K562 (cell line): Measurements from ENCODE around the gene ZNF77. TPM values are rescaled to one million over a fixed set of nuclear protein-coding genes. Genes with fewer than 3 reads are reported as not detected.

Source experiments
- DEAF1 ChIP-seq: fragments of 450-650 bp; formaldehyde crosslinking; IDR thresholded peaks from 2 replicates; pipeline ENCODE4 v1.4.0; 2020; ENCODE audit warnings: mild to moderate bottlenecking, moderate library complexity
- TFAM ChIP-seq: fragments of 250-450 bp; sonication (Bioruptor Pico); conservative IDR thresholded peaks from 2 replicates; pipeline ENCODE4 v1.5.0; 2021; ENCODE audit warnings: mild to moderate bottlenecking, moderate library complexity
- ZNF318 ChIP-seq, 2 experiments: fragments of 450-650 bp; IDR thresholded peaks; 2 replicates each; pipeline ENCODE4 v1.6.1; 2016; ENCODE audit warnings: mild to moderate bottlenecking in 2 of 2, borderline replicate concordance in 1 of 2, low read depth in 1 of 2, moderate library complexity in 1 of 2
- polyA plus RNA-seq, 8 experiments: library from polyadenylated mRNA; depleted of rRNA in 4 of 8; stranded (reverse) in 5 of 8; unstranded in 3 of 8; fragments of >200 nt; fragmentation: Nextera tagmentation in 2 of 8; fragmentation: Illumina TruSeq in 1 of 8; extraction: Ambion mirVana in 2 of 8; extraction: Trizol in 1 of 8; gene quantifications; 2 replicates each; pipeline versions ENCODE4 v1.2.1 to v1.2.3, GENCODE V29; 2011 to 2014; ENCODE audit warnings: inconsistent platforms in 1 of 8, missing spikeins in 1 of 8
- total RNA-seq, 7 experiments: library from RNA; depleted of rRNA in 6 of 7; stranded (reverse); fragments of >200 nt in 6 of 7; fragmentation: Illumina TruSeq in 2 of 7; extraction: Trizol in 2 of 7; gene quantifications; 2 replicates each; pipeline versions ENCODE4 v1.2.1 to v1.2.3, GENCODE V29; 2011 to 2021; ENCODE audit warnings: low replicate concordance in 1 of 7

The ZNF77 gene
- total and polyA plus RNA-seq, 9 of the 15 experiments (the other 6 are each of a cell fraction or from before 2014, with no cell fraction given) = 4.3 to 14.5 (median 7.7) TPM

- TF ChIP-seq ZNF318 (IDR thresholded peaks at IDR 0.05; ENCODE audit: borderline replicate concordance in 1 of 2, low read depth in 1 of 2) = no peak
- peak; percentile 94 for TF ChIP-seq DEAF1 (CRISPR knock-in tag)
- no peak for TF ChIP-seq TFAM (CRISPR knock-in tag)
Observed at GRCh38 chr19:2962018-2962670, 17.4 kb upstream of the ZNF77 start (continued).
